HepG2 (cell line): ENCODE results near the gene MX2. TPM values are rescaled to one million over a fixed set of nuclear protein-coding genes. Genes with fewer than 3 reads are reported as not detected.
A peak's percentile ranks its signal among the peaks of the same experiment; 100 is the strongest.

Experiments
- FLYWCH1 ChIP-seq: sonication (generic); formaldehyde crosslinking; IDR thresholded peaks from 2 replicates; pipeline ENCODE4 v1.8.1; 2023; ENCODE audit warnings: mild to moderate bottlenecking, missing genetic modification reagents
- HNRNPLL ChIP-seq: fragments of 200-400 bp; formaldehyde crosslinking; IDR thresholded peaks from 2 replicates; pipeline ENCODE4 v1.6.1; 2017; ENCODE audit warnings: mild to moderate bottlenecking, low read depth, low read length; ENCODE audit not compliant: poor library complexity, severe bottlenecking
- JDP2 ChIP-seq: sonication (generic); formaldehyde crosslinking; IDR thresholded peaks from 2 replicates; pipeline ENCODE4 v1.8.1; 2022; ENCODE audit warnings: missing genetic modification reagents, borderline replicate concordance
- JUNB ChIP-seq: sonication (generic); formaldehyde crosslinking; IDR thresholded peaks from 2 replicates; pipeline ENCODE4 v1.8.0; 2022; ENCODE audit warnings: missing genetic modification reagents, mild to moderate bottlenecking, borderline replicate concordance
- MLX ChIP-seq: IDR thresholded peaks from 2 replicates; pipeline ENCODE4 v1.6.1; 2016
- MTF1 ChIP-seq: sonication (generic); formaldehyde crosslinking; IDR thresholded peaks from 2 replicates; pipeline ENCODE4 v1.5.0; 2020; ENCODE audit warnings: missing genetic modification reagents
- PCBP1 ChIP-seq: fragments of 200-400 bp; formaldehyde crosslinking; IDR thresholded peaks from 2 replicates; pipeline ENCODE4 v1.6.1; 2017; ENCODE audit warnings: mild to moderate bottlenecking, low read depth, low read length, borderline replicate concordance
- POLR2AphosphoS2 ChIP-seq: IDR thresholded peaks from 2 replicates; pipeline ENCODE4 v1.6.1; 2011; ENCODE audit warnings: low read depth, low read length, improper control_type of control experiment
- THAP11 ChIP-seq: IDR thresholded peaks from 2 replicates; pipeline ENCODE4 v1.6.1; 2016; ENCODE audit warnings: missing biosample characterization, missing genetic modification reagents
- YEATS4 ChIP-seq: sonication (generic); formaldehyde crosslinking; IDR thresholded peaks from 2 replicates; pipeline ENCODE4 v1.4.0; 2020; ENCODE audit warnings: missing genetic modification reagents, borderline replicate concordance
- ZNF121 ChIP-seq: sonication (generic); formaldehyde crosslinking; IDR thresholded peaks from 2 replicates; pipeline ENCODE4 v1.5.0; 2020; ENCODE audit warnings: mild to moderate bottlenecking, missing genetic modification reagents
- ZNF18 ChIP-seq: sonication (generic); formaldehyde crosslinking; IDR thresholded peaks from 2 replicates; pipeline ENCODE4 v1.8.0; 2022; ENCODE audit warnings: mild to moderate bottlenecking, missing genetic modification reagents; ENCODE audit not compliant: insufficient replicate concordance
- ZNF253 ChIP-seq: sonication (generic); formaldehyde crosslinking; IDR thresholded peaks from 2 replicates; pipeline ENCODE4 v1.8.0; 2022; ENCODE audit warnings: mild to moderate bottlenecking, missing genetic modification reagents, borderline replicate concordance
- ZNF574 ChIP-seq: sonication (generic); formaldehyde crosslinking; IDR thresholded peaks from 2 replicates; pipeline ENCODE4 v1.4.0; 2020; ENCODE audit warnings: missing genetic modification reagents
- ZNF674 ChIP-seq: sonication (generic); formaldehyde crosslinking; IDR thresholded peaks from 2 replicates; pipeline ENCODE4 v1.5.0; 2020; ENCODE audit warnings: low read depth, mild to moderate bottlenecking, missing genetic modification reagents
- ZNF768 ChIP-seq: sonication (generic); formaldehyde crosslinking; IDR thresholded peaks from 2 replicates; pipeline ENCODE4 v1.4.0; 2020; ENCODE audit warnings: missing genetic modification reagents
- ZSCAN29 ChIP-seq: sonication (generic); formaldehyde crosslinking; conservative IDR thresholded peaks from 2 replicates; pipeline ENCODE4 v1.4.0; 2020; ENCODE audit warnings: mild to moderate bottlenecking, missing genetic modification reagents
- polyA plus RNA-seq, 8 experiments: library from polyadenylated mRNA; depleted of rRNA in 3 of 8; stranded (reverse) in 7 of 8; unstranded in 1 of 8; fragments of >200 nt; fragmentation: Illumina TruSeq in 4 of 8; extraction: Trizol in 4 of 8; gene quantifications; 2 replicates each; pipeline versions ENCODE4 v1.2.1 to v1.2.3, GENCODE V29; 2011 to 2016; ENCODE audit warnings: low read depth in 4 of 8, missing spikeins in 1 of 8, mixed read lengths in 1 of 8; ENCODE audit not compliant: insufficient read depth in 1 of 8
- total RNA-seq, 5 experiments: library from RNA; depleted of rRNA; stranded (reverse); fragments of >200 nt; fragmentation: Illumina TruSeq; extraction: Trizol; gene quantifications; 2 replicates each; pipeline ENCODE4 v1.2.3, GENCODE V29; 2016; ENCODE audit warnings: low read depth in 1 of 5
- TF ChIP-seq, protein P1 (sequence below): sonication (generic); formaldehyde crosslinking; IDR thresholded peaks from 2 replicates; pipeline ENCODE4 v1.5.0; 2020; ENCODE audit warnings: missing genetic modification reagents, mild to moderate bottlenecking, borderline replicate concordance
- TF ChIP-seq, protein P2 (sequence below): sonication (generic); formaldehyde crosslinking; IDR thresholded peaks from 2 replicates; pipeline ENCODE4 v1.9.0; 2022; ENCODE audit warnings: missing genetic modification reagents, mild to moderate bottlenecking, borderline replicate concordance

MX2 gene
- total and polyA plus RNA-seq, 2 of the 13 experiments (the other 11 are each of a cell fraction or from before 2014, with no cell fraction given): 24.0 to 35.7 TPM

DNA sequence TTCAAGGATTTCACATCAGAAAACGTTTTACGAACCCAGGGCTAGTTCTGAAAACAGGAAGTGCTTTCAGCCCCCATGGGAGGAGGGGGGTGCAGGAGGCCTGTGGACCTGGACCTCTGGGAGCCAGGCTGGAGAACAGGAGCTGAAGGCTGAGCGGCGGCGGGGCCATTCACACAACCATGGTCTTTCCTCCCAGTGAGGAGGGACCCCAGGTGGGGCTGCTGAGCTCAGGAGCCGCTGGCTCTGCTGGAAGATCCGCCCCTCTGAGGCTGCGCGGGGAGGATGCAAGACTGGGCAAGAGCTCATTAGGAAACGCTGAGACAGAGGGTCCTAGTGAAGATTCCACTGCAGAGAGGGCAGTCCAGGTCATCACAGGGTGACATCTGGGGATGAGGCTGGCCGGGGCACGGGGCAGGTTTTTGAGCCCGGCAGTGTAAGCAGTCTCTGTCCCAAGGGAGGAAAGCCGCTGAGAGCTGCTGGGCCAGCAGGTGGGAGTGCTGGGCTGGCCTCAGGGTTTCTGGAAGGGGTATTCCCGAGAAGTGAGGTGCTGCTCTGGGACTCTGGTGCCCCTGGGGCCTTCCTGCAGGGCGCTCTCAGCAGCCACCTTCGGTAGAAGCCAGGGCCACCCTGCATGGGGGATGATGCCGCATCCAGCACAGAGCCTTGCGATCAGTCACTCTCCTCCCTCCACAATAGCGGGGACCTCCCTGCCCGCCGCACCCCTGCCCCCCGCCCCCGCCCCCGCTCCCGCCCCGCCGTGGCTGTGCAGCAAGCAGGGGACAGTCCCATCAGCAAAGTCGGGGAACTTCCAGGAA is 7.5 kb downstream of the MX2 start (continued):
- TF ChIP-seq MLX (CRISPR knock-in tag) (no peak), ZNF574 (peak; percentile 33; the same call in 1 of the 2 replicates), ZNF18 (CRISPR knock-in tag) (no peak), POLR2AphosphoS2 (no peak), ZNF253 (no peak), JUNB (no peak), HNRNPLL (peak; percentile 28), JDP2 (no peak), ZNF121 (CRISPR knock-in tag) (no peak), ZNF674 (no peak), YEATS4 (0 out of 2 replicates have a peak, but pooled peaks have one; percentile 6), FLYWCH1 (CRISPR knock-in tag) (no peak), ZSCAN29 (CRISPR knock-in tag) (no peak), PCBP1 (0 out of 2 replicates have a peak, but pooled peaks have one; percentile 45), MTF1 (CRISPR knock-in tag) (no peak), THAP11 (no peak), ZNF768 (peak; percentile 11; the same call in 1 of the 2 replicates)
- TF ChIP-seq, protein P1, sequence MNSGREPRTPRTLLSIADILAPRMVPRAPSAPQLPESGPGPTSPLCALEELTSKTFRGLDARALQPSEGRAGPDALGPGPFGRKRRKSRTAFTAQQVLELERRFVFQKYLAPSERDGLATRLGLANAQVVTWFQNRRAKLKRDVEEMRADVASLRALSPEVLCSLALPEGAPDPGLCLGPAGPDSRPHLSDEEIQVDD: no peak
- TF ChIP-seq, protein P2, sequence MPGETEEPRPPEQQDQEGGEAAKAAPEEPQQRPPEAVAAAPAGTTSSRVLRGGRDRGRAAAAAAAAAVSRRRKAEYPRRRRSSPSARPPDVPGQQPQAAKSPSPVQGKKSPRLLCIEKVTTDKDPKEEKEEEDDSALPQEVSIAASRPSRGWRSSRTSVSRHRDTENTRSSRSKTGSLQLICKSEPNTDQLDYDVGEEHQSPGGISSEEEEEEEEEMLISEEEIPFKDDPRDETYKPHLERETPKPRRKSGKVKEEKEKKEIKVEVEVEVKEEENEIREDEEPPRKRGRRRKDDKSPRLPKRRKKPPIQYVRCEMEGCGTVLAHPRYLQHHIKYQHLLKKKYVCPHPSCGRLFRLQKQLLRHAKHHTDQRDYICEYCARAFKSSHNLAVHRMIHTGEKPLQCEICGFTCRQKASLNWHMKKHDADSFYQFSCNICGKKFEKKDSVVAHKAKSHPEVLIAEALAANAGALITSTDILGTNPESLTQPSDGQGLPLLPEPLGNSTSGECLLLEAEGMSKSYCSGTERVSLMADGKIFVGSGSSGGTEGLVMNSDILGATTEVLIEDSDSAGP: peak; percentile 65; the same call in 1 of the 2 replicates
